Caco-2 (cell line): ENCODE measurements around the gene C1RL. TPM values are rescaled to one million over a fixed set of nuclear protein-coding genes. Genes with fewer than 3 reads are reported as not detected.
A peak's percentile ranks its signal among the peaks of the same experiment; 100 is the strongest.

Experiments used
- BruUV-seq: library from RNA; stranded (reverse); fragments of 400-500 nt; replicated peaks from 2 replicates; lab custom pipeline; 2021; lab: Mats Ljungman, UMichigan
- CTCF ChIA-PET: fragments of 300-600 bp; sonication (Branson Sonifier 250); formaldehyde crosslinking; loops from one replicate; lab custom pipeline; 2022; ENCODE audit warnings: antibody characterized with exemption; lab: Charles Lee
- POLR2A ChIA-PET: fragments of 300-600 bp; sonication (Branson Sonifier 250); formaldehyde crosslinking; loops from one replicate; lab custom pipeline; 2022; ENCODE audit warnings: antibody characterized with exemption; lab: Charles Lee
- DNase-seq, 2 experiments: peaks; one replicate each; pipeline versions ENCODE4 v3.0.0 to v3.0.0-alpha.2; 2020 to 2022
- H3K27me3 ChIP-seq: replicated peaks from 2 replicates; pipeline ENCODE4 v1.6.0; 2011; ENCODE audit warnings: low read length; ENCODE audit not compliant: control insufficient read depth, insufficient read depth
- H3K36me3 ChIP-seq: 2 replicates; pipeline ENCODE4 v1.5.1; 2011; ENCODE audit warnings: low read length; ENCODE audit not compliant: control insufficient read depth, insufficient read depth
- H3K4me1 ChIP-seq: fragments of 250-450 bp; sonication (Bioruptor Pico); 2 replicates; pipeline ENCODE4 v1.5.1; 2020; ENCODE audit warnings: mild to moderate bottlenecking
- H3K4me3 ChIP-seq: 2 replicates; pipeline ENCODE4 v1.5.1; 2011; ENCODE audit warnings: low read depth, mild to moderate bottlenecking, control low read depth, low read length
- H3K9me3 ChIP-seq: fragments of 250-450 bp; sonication (Bioruptor Pico); 2 replicates; pipeline ENCODE4 v1.5.1; 2020; ENCODE audit warnings: mild to moderate bottlenecking, moderate library complexity
- H3K27ac Mint-ChIP-seq: one replicate; pipeline ENCODE4 v1.8.0; 2022; ENCODE audit warnings: mixed read lengths; ENCODE audit not compliant: unreplicated experiment
- H3K27me3 Mint-ChIP-seq: one replicate; pipeline ENCODE4 v1.8.0; 2022; ENCODE audit warnings: mixed read lengths; ENCODE audit not compliant: insufficient read depth, unreplicated experiment
- H3K36me3 Mint-ChIP-seq: one replicate; pipeline ENCODE4 v1.8.0; 2022; ENCODE audit warnings: mild to moderate bottlenecking, mixed read lengths; ENCODE audit not compliant: insufficient read depth, unreplicated experiment
- H3K4me1 Mint-ChIP-seq: one replicate; pipeline ENCODE4 v1.8.0; 2022; ENCODE audit warnings: low read depth, mixed read lengths; ENCODE audit not compliant: unreplicated experiment
- H3K4me3 Mint-ChIP-seq: one replicate; pipeline ENCODE4 v1.8.0; 2022; ENCODE audit warnings: mild to moderate bottlenecking, moderate library complexity, mixed read lengths; ENCODE audit not compliant: unreplicated experiment
- H3K9me3 Mint-ChIP-seq: one replicate; pipeline ENCODE4 v1.8.0; 2022; ENCODE audit warnings: mixed read lengths; ENCODE audit not compliant: unreplicated experiment
- intact Hi-C: fragments of 100-400 bp; cut with micrococcal nuclease; formaldehyde crosslinking; loops from one replicate; pipeline ENCODE4 v1.10.0; 2022; ENCODE audit not compliant: unreplicated experiment
- total RNA-seq: library from RNA; stranded (reverse); gene quantifications from 2 replicates; pipeline ENCODE4 v1.2.3, GENCODE V29; 2022
- TF ChIP-seq, protein P1 (sequence below), 2 experiments: fragments of 200-600 bp in 1 of 2; IDR thresholded peaks; 1 replicate in 1 of 2; 2 replicates in 1 of 2; pipeline versions ENCODE4 v1.5.1 to v1.8.0; 2011 to 2022; ENCODE audit warnings: antibody characterized with exemption in 1 of 2, control low read depth in 1 of 2, inconsistent platforms in 1 of 2, low read depth in 1 of 2, low read length in 1 of 2, mild to moderate bottlenecking in 1 of 2, moderate library complexity in 1 of 2; ENCODE audit not compliant: insufficient read depth in 1 of 2, severe bottlenecking in 1 of 2, unreplicated experiment in 1 of 2

The C1RL gene
- total RNA-seq, 1 experiment from 2014 or later: 40.2 TPM

DNA sequence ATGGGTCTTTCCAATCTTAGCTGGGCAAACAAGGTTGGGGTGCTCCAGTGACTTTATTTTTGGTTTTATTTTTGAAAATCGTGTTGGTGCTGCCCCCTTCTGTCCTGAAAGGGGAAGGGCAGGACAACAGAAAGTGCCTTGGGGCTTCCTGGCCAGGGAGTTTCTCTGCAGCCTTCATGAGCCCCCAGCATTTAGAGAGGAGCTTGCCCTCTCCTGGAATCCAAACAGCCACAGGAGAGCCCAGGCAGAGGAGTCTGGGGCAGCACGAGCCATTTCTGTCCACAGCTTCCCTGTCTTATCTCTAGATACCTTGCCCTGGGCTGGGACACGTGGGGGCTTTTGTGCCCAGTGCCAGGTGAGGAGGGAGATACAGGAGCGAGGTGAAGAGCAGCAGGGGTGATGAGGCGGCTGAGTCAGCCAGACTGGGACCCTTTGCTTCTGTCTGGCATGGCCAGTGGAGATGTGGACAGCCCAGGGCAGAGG is 4.4 kb upstream of the C1RL start:
- H3K27me3 ChIP-seq: no peaks in the 10 kb centered on the region
- H3K27me3 Mint-ChIP-seq: no peaks in the 10 kb centered on the region
- no peak overlapping the region for H3K27ac Mint-ChIP-seq
- no peak overlapping the region for H3K4me3 ChIP-seq
- peaks cover 6% of the 10 kb centered on the region for H3K4me1 Mint-ChIP-seq
- no peaks in the 10 kb centered on the region for H3K9me3 ChIP-seq
- ChIA-PET POLR2A (interaction anchor here (0.5 to 1.4 kb wide), 3 partner anchors 167 to 193 kb away, joined by 3 to 11 read pairs (median 8); partner anchors contain the start of gene RNU7-1), CTCF (interaction anchor here (0.5 to 2.3 kb wide), 9 partner anchors 31 to 241 kb away, joined by 3 to 24 read pairs (median 5); partner anchors contain the start of genes C12orf57, RNU7-1 and SPSB2)
- intact Hi-C loops: loop anchor here (1.0 kb wide), 2 partner anchors 53 to 167 kb away; partner anchors contain the start of gene C1S
- BruUV-seq: no TSS peak
- DNase-seq: peak; percentile 43 to 61
- peaks cover 8% of the 10 kb centered on the region for H3K36me3 Mint-ChIP-seq
- H3K4me3 Mint-ChIP-seq: no peak overlapping the region
- no peaks in the 10 kb centered on the region for H3K9me3 Mint-ChIP-seq
- peaks cover 1% of the 10 kb centered on the region; the same call in 1 of the 2 replicates for H3K36me3 ChIP-seq
- no peaks in the 10 kb centered on the region for H3K4me1 ChIP-seq
- TF ChIP-seq, protein P1, sequence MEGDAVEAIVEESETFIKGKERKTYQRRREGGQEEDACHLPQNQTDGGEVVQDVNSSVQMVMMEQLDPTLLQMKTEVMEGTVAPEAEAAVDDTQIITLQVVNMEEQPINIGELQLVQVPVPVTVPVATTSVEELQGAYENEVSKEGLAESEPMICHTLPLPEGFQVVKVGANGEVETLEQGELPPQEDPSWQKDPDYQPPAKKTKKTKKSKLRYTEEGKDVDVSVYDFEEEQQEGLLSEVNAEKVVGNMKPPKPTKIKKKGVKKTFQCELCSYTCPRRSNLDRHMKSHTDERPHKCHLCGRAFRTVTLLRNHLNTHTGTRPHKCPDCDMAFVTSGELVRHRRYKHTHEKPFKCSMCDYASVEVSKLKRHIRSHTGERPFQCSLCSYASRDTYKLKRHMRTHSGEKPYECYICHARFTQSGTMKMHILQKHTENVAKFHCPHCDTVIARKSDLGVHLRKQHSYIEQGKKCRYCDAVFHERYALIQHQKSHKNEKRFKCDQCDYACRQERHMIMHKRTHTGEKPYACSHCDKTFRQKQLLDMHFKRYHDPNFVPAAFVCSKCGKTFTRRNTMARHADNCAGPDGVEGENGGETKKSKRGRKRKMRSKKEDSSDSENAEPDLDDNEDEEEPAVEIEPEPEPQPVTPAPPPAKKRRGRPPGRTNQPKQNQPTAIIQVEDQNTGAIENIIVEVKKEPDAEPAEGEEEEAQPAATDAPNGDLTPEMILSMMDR (IDR thresholded peaks at IDR 0.05; ENCODE audit: insufficient read depth in 1 of 2, low read depth in 1 of 2, low read length in 1 of 2, severe bottlenecking in 1 of 2, unreplicated experiment in 1 of 2): peak; percentile 90 to 98

DNA sequence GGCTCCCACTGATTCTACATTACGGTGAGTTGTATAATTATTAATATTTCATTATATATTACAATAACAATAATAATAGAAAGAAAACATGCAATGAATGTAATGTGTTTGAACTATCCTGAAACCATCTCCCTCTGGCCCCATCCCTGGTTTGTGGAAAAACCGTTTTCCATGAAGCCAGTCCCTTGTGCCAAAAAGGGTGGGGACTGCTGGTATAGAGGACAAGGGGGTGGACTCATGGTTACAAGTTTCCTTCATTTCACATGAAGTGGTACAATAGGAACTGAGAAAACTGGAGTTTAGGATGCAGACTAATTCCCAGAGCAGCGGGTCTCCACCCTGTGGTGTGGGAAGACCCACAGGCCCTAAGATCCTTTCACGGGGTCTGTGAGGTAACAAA is 3.0 kb upstream of the C1RL start:
- Histone ChIP-seq H3K36me3 (peaks cover 1% of the 10 kb centered on the region; the same call in 1 of the 2 replicates), H3K27me3 (no peaks in the 10 kb centered on the region), H3K4me3 (no peak overlapping the region), H3K9me3 (no peaks in the 10 kb centered on the region), H3K4me1 (no peaks in the 10 kb centered on the region)
- Mint-ChIP-seq H3K27me3 (no peaks in the 10 kb centered on the region), H3K4me3 (no peak overlapping the region), H3K4me1 (peaks cover 12% of the 10 kb centered on the region), H3K9me3 (no peaks in the 10 kb centered on the region), H3K27ac (no peak overlapping the region), H3K36me3 (peaks cover 17% of the 10 kb centered on the region)
- TF ChIP-seq, protein P1 (IDR thresholded peaks at IDR 0.05; ENCODE audit: insufficient read depth in 1 of 2, low read depth in 1 of 2, low read length in 1 of 2, severe bottlenecking in 1 of 2, unreplicated experiment in 1 of 2): no peak
- peak in 1 of 2 experiments; percentile 17 for DNase-seq
- POLR2A ChIA-PET: no interaction called here
- CTCF ChIA-PET: interaction anchor here (0.9 to 2.3 kb wide), 8 partner anchors 9 to 239 kb away, joined by 3 to 24 read pairs (median 6); partner anchors contain the start of genes C12orf57, C1S, RNU7-1 and SPSB2
- no TSS peak for BruUV-seq
- intact Hi-C loops: no loop called here

DNA sequence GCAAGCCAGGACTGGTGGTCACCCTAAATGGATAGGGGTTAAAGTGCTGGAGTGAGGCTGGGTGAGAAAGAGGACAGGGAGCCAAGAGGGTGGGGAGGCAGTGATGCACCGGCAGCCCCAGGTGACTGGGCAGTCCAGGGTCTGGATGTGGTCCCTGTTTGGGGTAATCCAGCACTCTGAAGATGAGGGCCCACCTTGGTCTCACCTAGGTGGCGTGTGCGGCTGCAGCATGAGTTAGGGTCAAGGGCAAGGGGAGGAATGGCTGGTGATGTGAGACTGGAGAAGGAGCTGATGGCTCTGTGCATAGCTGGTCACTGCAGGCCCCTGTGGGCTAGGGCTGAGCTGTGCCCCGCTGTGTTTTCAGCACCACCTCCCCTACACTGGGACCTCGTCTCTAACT is 1.6 kb upstream of the C1RL start:
- H3K9me3 Mint-ChIP-seq: peaks cover 11% of the 10 kb centered on the region
- POLR2A ChIA-PET: no interaction called here
- TF ChIP-seq, protein P1 (IDR thresholded peaks at IDR 0.05; ENCODE audit: insufficient read depth in 1 of 2, low read depth in 1 of 2, low read length in 1 of 2, severe bottlenecking in 1 of 2, unreplicated experiment in 1 of 2): no peak

More for the DNA sequence above, 1.6 kb upstream of the C1RL start:
- H3K27me3 ChIP-seq: no peaks in the 10 kb centered on the region
- peaks cover 1% of the 10 kb centered on the region; the same call in 1 of the 2 replicates for H3K36me3 ChIP-seq
- intact Hi-C loops: no loop called here
- CTCF ChIA-PET: interaction anchor here (0.6 to 1.9 kb wide), 6 partner anchors 9 to 220 kb away, joined by 3 to 10 read pairs (median 4); partner anchors contain the start of gene C1S
- peaks cover 12% of the 10 kb centered on the region for H3K9me3 ChIP-seq
- no peak for DNase-seq
- no peak overlapping the region for H3K4me3 Mint-ChIP-seq
- no peaks in the 10 kb centered on the region for H3K4me1 ChIP-seq
- H3K36me3 Mint-ChIP-seq: peaks cover 26% of the 10 kb centered on the region
- no TSS peak for BruUV-seq
- no peak overlapping the region for H3K27ac Mint-ChIP-seq
- H3K4me3 ChIP-seq: no peak overlapping the region
- H3K27me3 Mint-ChIP-seq: no peaks in the 10 kb centered on the region
- H3K4me1 Mint-ChIP-seq: peaks cover 12% of the 10 kb centered on the region
